Upper lobe of left lung (tissue), 4 donors: ENCODE measurements around the gene MRPL11.

Experiments
- EP300 ChIP-seq, 4 donors: sonication (generic); formaldehyde crosslinking; IDR thresholded peaks; one replicate each; pipeline ENCODE4 v1.5.1; 2017; ENCODE audit warnings: antibody characterized with exemption in 4 of 4, control low read depth in 2 of 4
- TF ChIP-seq, protein P1 (sequence below), 6 experiments: fragments of 450-650 bp in 4 of 6; fragments of 200-600 bp in 2 of 6; sonication (generic) in 2 of 6; IDR thresholded peaks; one replicate each; pipeline ENCODE4 v1.5.1; 2016 to 2019; ENCODE audit warnings: antibody characterized with exemption in 6 of 6

DNA sequence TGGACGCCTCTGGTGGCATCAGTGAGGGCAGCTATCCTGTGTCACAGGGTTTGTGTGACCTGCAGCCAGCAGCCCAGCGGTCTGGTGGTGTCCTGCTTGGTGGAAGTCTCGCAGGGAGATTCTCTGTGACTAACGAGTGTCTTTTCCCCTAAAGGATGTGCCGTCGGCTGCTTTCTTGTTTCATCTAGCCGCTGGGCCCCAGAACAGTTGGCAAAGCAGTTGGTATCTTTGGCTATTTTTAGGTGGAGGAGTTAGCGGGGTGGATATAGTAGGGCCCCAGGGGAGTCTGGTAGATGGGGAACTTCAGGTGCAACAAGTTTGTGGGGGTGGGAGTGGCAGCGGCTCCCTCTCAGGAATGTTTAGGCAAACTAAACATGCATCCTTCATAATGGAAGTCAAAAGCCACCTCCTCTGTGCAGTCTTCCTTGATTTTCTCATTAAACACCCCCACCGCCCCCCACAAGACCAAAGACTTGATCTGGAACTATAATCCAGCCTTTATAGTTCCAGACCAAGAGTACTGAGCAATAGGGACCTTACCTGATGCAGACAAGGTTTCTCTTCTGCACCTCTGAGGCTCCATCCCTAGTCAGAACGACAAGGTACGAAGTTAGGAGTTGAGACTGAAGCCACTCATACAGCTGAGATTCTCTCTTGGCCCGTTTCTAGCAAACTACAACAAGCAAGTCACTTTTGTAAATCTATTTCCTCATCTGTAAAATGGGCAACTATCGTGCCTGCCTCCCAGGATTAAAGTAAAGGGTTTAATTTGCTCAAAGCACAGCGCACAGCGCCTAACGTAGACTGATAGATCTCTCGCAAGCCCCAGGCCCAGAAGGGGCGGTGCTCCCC is 27.0 kb upstream of the MRPL11 start:
- TF ChIP-seq, protein P1, sequence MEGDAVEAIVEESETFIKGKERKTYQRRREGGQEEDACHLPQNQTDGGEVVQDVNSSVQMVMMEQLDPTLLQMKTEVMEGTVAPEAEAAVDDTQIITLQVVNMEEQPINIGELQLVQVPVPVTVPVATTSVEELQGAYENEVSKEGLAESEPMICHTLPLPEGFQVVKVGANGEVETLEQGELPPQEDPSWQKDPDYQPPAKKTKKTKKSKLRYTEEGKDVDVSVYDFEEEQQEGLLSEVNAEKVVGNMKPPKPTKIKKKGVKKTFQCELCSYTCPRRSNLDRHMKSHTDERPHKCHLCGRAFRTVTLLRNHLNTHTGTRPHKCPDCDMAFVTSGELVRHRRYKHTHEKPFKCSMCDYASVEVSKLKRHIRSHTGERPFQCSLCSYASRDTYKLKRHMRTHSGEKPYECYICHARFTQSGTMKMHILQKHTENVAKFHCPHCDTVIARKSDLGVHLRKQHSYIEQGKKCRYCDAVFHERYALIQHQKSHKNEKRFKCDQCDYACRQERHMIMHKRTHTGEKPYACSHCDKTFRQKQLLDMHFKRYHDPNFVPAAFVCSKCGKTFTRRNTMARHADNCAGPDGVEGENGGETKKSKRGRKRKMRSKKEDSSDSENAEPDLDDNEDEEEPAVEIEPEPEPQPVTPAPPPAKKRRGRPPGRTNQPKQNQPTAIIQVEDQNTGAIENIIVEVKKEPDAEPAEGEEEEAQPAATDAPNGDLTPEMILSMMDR (IDR thresholded peaks at IDR 0.05), result no peak
- no peak for TF ChIP-seq EP300 (IDR thresholded peaks at IDR 0.05)
